Raji (cell line): ENCODE measurements around the gene DOCK4.

Experiments used
- POLR2A ChIP-seq: IDR thresholded peaks from 2 replicates; pipeline ENCODE4 v1.6.1; 2011; ENCODE audit warnings: low read depth, low read length, control low read depth; ENCODE audit not compliant: insufficient read depth

The DOCK4 gene

DNA sequence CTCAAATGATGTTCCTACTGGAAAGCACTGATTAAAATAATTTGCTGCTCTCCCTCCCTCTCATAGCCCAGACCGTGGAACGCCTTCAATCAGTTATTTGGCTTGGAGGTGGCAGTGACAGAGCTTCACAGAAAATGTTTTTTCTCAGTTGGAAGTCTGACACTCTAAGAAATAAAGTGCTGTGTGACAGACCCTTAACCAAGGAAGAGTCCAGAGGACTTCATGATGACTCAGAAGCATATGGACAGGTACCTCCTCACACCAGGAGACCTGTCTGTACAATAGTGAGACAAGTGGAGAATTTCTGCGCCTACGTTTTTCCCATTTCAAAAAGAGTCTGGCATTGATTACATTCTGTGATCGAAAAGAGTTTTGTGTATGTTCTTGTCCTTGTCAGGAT lies 295.5 kb downstream of the DOCK4 start:
- no peak for TF ChIP-seq POLR2A

- TF ChIP-seq POLR2A, result no peak
Measured at GRCh38 chr7:111903797-111904196, 302.4 kb downstream of the DOCK4 start.

- no peak for TF ChIP-seq POLR2A
Measured at GRCh38 chr7:111903016-111903415, 303.2 kb downstream of the DOCK4 start.

- no peak for TF ChIP-seq POLR2A
Measured at GRCh38 chr7:111900283-111900682, 305.9 kb downstream of the DOCK4 start.

GRCh38 chr7:111895049-111895448 lies 311.1 kb downstream of the DOCK4 start:
- TF ChIP-seq POLR2A, result no peak

- TF ChIP-seq POLR2A, result no peak
Measured at GRCh38 chr7:111894518-111894917, 311.7 kb downstream of the DOCK4 start.

- no peak for TF ChIP-seq POLR2A
Measured at GRCh38 chr7:111893190-111893589, 313.0 kb downstream of the DOCK4 start.

DNA sequence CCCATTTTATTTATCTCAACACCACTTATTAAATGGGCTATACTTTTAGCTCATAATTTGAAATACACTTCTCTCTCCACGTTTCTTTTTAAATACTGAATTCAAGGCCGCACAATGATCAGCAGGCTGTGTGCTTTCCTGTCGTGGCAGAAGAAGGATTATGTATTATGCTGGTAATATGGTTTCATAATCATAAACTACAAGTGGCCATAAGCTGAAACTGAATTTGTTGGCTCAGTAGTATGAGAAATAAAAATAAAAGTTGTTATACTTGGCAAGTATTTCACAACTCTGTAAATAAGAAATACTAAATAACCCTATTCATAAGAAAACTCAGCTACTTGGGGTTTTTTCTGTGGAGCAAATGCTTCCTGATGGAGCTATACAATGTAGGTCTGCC lies 313.6 kb downstream of the DOCK4 start:
- TF ChIP-seq POLR2A, result no peak

- TF ChIP-seq POLR2A, result no peak
Measured at GRCh38 chr7:111887734-111888133, 318.5 kb downstream of the DOCK4 start.

DNA sequence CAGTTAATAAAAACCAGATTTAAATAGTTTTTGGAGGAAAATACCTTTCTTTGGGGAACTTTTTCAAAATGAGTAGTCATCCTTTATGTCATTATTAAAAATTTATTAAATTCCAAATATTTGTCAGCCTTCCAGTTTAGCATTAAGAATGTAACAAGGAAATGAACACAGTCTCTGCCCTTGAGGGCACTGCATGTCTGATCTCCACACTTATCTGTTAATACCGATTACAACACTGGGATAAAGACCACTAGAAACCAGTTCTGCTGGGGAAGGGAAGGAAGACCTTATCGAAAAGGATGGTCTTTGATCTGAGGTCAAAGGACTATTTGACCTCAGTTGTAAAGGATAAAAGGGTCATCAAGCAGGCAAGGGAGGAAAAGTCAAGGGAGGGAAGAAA lies 320.0 kb downstream of the DOCK4 start:
- TF ChIP-seq POLR2A, result no peak

GRCh38 chr7:111883241-111883640 lies 323.0 kb downstream of the DOCK4 start:
- no peak for TF ChIP-seq POLR2A

DNA sequence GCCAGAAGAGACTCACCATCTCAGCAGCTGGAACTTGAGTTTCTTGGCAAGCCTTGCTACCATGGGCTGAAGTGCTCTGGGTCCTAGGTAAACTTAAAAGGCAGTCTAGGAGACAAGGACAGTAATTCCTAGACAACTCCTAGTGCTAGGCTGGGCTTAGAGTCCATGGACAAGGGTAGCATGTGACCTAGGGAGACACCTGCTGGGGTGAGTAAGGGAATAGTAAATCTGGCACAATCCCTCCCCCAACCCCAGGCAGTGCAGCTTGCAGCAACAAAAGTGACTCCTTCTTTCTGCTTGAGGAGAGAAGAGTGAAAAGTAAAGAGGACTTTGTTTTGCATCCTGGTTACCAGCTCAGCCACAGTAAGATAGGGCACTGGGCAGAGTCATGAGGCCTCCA lies 327.4 kb downstream of the DOCK4 start:
- TF ChIP-seq POLR2A, result no peak

GRCh38 chr7:111877931-111878330 lies 328.3 kb downstream of the DOCK4 start:
- TF ChIP-seq POLR2A, result no peak

- TF ChIP-seq POLR2A, result no peak
Measured at GRCh38 chr7:111873963-111874690, 332.1 kb downstream of the DOCK4 start.

- no peak for TF ChIP-seq POLR2A
Measured at GRCh38 chr7:111873326-111873646, 332.9 kb downstream of the DOCK4 start.

- no peak for TF ChIP-seq POLR2A
Measured at GRCh38 chr7:111872450-111873325, 333.5 kb downstream of the DOCK4 start.

GRCh38 chr7:111871283-111871682 lies 334.9 kb downstream of the DOCK4 start:
- TF ChIP-seq POLR2A, result no peak

DNA sequence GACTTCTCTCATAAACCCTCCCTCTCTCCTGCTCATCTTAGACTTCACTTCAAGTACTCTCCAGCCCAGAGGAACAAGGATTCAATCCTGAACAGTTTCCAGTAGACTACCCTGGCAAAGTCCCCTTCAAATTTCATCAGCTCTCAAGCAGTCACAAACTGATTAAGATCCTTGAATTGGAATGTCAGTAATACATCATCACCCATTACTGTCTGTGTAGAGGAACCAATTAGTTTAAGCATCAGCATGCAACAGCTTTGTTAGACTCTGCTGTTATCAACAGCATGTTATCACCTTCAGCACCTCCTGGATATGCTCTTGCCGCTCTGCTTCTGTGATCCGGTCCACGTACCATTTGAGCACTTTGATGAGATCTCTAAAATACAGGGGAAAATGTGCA lies 336.9 kb downstream of the DOCK4 start:
- no peak for TF ChIP-seq POLR2A
